BLaER1 (cell line): Measurements from ENCODE around the gene C1R.
A peak's percentile ranks its signal among the peaks of the same experiment; 100 is the strongest.

Experiments used
- H3K27ac ChIP-seq: shearing (Covaris generic); formaldehyde crosslinking; 2 replicates; pipeline ENCODE4 v1.8.1; 2022
- H3K27me3 ChIP-seq: shearing (Covaris generic); formaldehyde crosslinking; 2 replicates; pipeline ENCODE4 v1.8.1; 2022
- H3K36me3 ChIP-seq: shearing (Covaris generic); formaldehyde crosslinking; 2 replicates; pipeline ENCODE4 v1.8.1; 2022
- H3K4me1 ChIP-seq: shearing (Covaris generic); formaldehyde crosslinking; 2 replicates; pipeline ENCODE4 v1.8.1; 2022
- H3K4me2 ChIP-seq: shearing (Covaris generic); formaldehyde crosslinking; 2 replicates; pipeline ENCODE4 v1.8.1; 2022
- H3K4me3 ChIP-seq: shearing (Covaris generic); formaldehyde crosslinking; 2 replicates; pipeline ENCODE4 v1.8.1; 2022
- H3K9ac ChIP-seq: shearing (Covaris generic); formaldehyde crosslinking; 2 replicates; pipeline ENCODE4 v1.8.1; 2022
- H3K9me3 ChIP-seq: shearing (Covaris generic); formaldehyde crosslinking; 2 replicates; pipeline ENCODE4 v1.8.1; 2022
- H4K20me1 ChIP-seq: shearing (Covaris generic); formaldehyde crosslinking; 2 replicates; pipeline ENCODE4 v1.8.1; 2022
- Cebpa-rat ChIP-seq: shearing (Covaris generic); IDR thresholded peaks from 2 replicates; pipeline ENCODE4 v1.8.1; 2022

The C1R gene

DNA sequence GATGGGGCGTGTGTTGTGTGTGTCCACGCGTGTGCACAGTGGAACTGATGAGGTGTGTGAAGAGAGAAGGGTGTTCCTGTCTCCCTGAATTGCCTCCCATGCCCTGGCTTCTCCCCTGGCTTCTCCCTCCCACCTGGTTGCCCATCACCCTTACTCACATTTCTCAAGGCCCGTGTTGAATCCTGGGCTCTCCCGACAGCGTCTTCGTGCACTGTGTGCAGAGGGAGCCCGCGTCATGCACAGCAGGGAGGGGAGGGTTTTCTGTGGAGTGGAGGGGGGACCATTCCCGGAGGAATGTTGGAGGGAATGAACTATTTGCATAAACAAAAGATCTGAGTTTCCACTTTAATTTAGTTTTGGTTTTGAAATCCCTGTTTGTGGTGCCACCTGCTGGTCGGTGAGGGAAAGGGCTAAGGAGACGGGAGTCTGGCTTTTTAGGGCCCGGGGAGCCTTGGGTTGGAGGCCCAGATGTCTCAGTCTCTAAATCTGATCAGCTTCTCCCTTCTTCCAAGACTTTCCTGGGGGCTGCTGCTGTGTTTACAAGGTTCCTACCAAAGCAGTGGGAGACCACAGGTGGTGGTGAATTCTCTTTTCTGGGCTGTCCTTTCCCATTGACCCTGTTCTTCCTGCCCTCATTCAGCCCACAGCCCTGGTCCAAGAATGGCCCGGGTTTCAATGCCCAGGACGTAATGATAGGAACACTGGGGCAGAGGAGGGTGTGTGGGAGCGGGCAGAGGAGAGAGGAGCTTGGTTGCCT is at the start of gene C1R:
Gene C1R (minus strand): TSS at position 217 of the 757 bp plus-strand sequence. CDS start 57 bp downstream, at position 160.
- H3K27ac ChIP-seq, result peak within 1 kb of the TSS; percentile 30; the same call in 1 of the 2 replicates
- H3K27me3 ChIP-seq, result no peaks in the 10 kb centered on the region
- no peaks in the 10 kb centered on the region for H3K36me3 ChIP-seq
- H3K4me2 ChIP-seq, result peak within 1 kb of the TSS; percentile 75
- H4K20me1 ChIP-seq, result no peaks in the 10 kb centered on the region
- H3K4me1 ChIP-seq, result peaks cover 26% of the 10 kb centered on the region
- H3K9me3 ChIP-seq, result no peaks in the 10 kb centered on the region
- peak within 1 kb of the TSS; percentile 16; the same call in 1 of the 2 replicates for H3K9ac ChIP-seq
- no peak for TF ChIP-seq Cebpa-rat
- H3K4me3 ChIP-seq, result 0 out of 2 replicates have a peak within 1 kb of the TSS, but pooled peaks have one; percentile 25

DNA sequence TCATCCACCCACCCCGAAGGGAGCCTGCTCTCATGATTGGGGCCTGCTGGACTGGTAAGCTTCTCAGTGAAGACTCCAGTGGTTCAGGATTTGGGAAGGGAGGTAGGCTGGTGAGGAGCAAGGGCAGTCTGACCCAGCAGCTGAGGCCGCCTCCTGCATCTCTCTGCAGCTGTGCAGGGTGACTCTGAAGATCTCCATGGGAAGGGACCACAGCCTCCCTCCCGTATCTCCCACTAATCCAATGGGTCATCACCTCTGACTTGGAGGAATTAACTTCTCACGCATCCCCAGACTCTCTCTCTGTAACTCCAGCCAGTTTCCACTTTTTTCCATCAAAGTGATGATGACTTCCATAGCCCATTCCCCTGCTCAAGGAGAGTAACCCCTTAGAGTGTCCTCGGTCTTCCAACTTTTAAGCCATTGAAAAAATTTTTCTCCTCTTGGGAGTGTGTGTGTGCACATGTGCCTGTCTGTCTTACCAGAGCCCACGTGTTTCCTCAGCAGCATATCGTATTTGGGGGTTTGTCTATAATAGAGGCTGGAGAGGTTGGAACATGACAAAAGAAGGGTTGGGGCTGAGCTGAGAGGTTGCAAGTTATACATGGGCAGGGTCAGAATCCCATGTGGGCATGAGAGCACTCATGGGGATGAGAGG is 49.2 kb upstream of the C1R start:
- no peak for TF ChIP-seq Cebpa-rat
- H3K4me2 ChIP-seq, result no peak overlapping the region

DNA sequence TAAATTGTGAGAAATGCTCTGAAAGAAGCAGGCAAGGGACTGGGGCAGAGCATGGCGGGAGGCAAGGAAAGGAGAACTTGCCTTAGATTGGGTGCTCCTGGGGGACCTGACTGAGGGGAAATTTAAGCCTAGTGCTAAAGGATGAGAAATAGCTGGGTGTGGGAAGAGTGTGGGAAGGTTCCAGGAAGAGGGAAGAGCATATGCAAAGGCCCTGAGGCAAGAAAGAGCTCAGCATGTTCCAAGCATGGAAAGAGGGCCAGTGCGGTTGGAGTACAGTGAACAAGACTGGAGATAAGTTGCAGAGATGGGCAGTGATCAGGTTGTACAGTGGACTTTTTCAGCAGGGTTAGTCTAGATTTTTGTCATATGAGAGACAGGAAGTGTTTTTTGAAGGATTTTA is 47.0 kb upstream of the C1R start:
- no peaks in the 10 kb centered on the region for H3K4me1 ChIP-seq
- H4K20me1 ChIP-seq, result no peaks in the 10 kb centered on the region
- no peak overlapping the region for H3K4me3 ChIP-seq
- no peak overlapping the region for H3K9ac ChIP-seq
- H3K9me3 ChIP-seq, result no peaks in the 10 kb centered on the region
- H3K27ac ChIP-seq, result no peak overlapping the region
- TF ChIP-seq Cebpa-rat, result no peak
- no peaks in the 10 kb centered on the region for H3K27me3 ChIP-seq
- no peak overlapping the region for H3K4me2 ChIP-seq
- H3K36me3 ChIP-seq, result peaks cover 93% of the 10 kb centered on the region

More for the DNA sequence above, 49.2 kb upstream of the C1R start:
- Histone ChIP-seq H4K20me1 (no peaks in the 10 kb centered on the region), H3K4me3 (no peak overlapping the region), H3K9me3 (no peaks in the 10 kb centered on the region), H3K9ac (no peak overlapping the region), H3K27me3 (no peaks in the 10 kb centered on the region), H3K27ac (no peak overlapping the region), H3K4me1 (no peaks in the 10 kb centered on the region), H3K36me3 (peaks cover 89% of the 10 kb centered on the region)

DNA sequence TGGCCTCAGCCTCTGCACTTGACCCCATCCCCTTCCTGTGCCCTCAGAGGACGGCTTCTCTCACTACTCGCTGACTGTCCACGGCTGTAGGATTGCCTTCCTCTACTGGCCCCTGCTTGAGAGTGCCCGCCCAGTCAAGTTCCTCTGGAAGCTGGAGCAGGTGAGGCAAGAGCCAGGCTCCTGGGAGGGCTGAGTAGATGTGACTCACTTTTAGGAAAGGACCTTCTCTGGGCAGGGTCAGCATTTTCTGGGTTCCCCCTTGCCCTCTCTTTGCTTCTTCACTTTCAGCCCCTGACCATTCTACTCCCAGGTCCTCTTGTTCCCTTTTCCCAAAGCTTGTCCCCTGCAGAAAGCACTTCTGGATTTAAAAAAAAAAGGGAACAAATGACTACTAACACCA is 45.7 kb upstream of the C1R start:
- no peak for TF ChIP-seq Cebpa-rat
- Histone ChIP-seq H3K36me3 (peaks cover 95% of the 10 kb centered on the region), H3K4me1 (peaks cover 6% of the 10 kb centered on the region), H3K9me3 (no peaks in the 10 kb centered on the region), H3K4me2 (no peak overlapping the region), H3K27ac (no peak overlapping the region), H3K9ac (no peak overlapping the region), H3K27me3 (no peaks in the 10 kb centered on the region), H3K4me3 (no peak overlapping the region), H4K20me1 (0 out of 2 replicates have a peak, but pooled peaks cover 4% of the 10 kb centered on the region)

DNA sequence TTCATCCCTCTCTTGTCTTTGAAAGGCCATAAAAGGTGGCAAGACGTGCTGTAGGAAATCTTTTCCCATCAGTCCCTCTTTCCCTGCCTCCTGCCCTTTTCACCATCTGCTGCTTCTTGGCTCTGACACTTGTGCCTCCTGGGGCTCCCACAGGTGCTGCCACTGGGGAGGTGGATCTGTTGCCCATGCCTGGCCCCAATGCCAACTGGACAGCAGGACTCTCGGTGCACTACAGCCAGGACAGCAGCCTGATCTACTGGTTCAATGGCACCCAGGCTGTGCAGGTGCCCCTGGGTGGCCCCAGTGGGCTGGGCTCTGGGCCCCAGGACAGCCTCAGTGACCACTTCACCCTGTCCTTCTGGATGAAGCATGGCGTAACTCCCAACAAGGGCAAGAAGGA is 44.4 kb upstream of the C1R start:
- no peak overlapping the region for H3K27ac ChIP-seq
- no peak overlapping the region for H3K9ac ChIP-seq
- peaks cover 85% of the 10 kb centered on the region for H3K36me3 ChIP-seq
- peaks cover 19% of the 10 kb centered on the region for H3K4me1 ChIP-seq
- no peak overlapping the region for H3K4me2 ChIP-seq
- H3K27me3 ChIP-seq, result no peaks in the 10 kb centered on the region
- TF ChIP-seq Cebpa-rat, result no peak
- H3K4me3 ChIP-seq, result no peak overlapping the region
- no peaks in the 10 kb centered on the region for H3K9me3 ChIP-seq
- H4K20me1 ChIP-seq, result peaks cover 12% of the 10 kb centered on the region; the same call in 1 of the 2 replicates

DNA sequence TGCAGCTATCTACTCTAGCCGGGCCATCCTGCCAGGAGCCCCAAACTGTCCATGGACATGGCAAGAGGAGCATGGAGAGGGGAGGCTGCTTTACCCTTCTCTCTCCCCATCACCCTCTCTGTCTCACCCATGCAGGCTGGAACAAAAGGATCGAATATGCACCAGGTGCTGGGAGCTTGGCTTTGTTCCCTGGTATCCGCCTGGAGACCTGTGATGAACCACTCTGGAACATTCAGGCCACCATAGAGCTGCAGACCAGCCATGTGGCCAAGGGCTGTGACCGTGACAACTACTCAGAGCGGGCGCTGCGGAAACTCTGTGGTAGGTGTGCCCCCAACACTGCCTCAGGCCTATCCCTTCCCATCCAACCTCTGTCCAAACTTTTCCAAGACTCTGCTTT is 43.8 kb upstream of the C1R start:
- no peak for TF ChIP-seq Cebpa-rat
- Histone ChIP-seq H3K36me3 (peaks cover 79% of the 10 kb centered on the region), H3K4me2 (no peak overlapping the region), H3K4me3 (no peak overlapping the region), H3K4me1 (peaks cover 25% of the 10 kb centered on the region), H3K9ac (no peak overlapping the region), H3K27ac (no peak overlapping the region), H4K20me1 (peaks cover 12% of the 10 kb centered on the region; the same call in 1 of the 2 replicates), H3K9me3 (no peaks in the 10 kb centered on the region), H3K27me3 (no peaks in the 10 kb centered on the region)

DNA sequence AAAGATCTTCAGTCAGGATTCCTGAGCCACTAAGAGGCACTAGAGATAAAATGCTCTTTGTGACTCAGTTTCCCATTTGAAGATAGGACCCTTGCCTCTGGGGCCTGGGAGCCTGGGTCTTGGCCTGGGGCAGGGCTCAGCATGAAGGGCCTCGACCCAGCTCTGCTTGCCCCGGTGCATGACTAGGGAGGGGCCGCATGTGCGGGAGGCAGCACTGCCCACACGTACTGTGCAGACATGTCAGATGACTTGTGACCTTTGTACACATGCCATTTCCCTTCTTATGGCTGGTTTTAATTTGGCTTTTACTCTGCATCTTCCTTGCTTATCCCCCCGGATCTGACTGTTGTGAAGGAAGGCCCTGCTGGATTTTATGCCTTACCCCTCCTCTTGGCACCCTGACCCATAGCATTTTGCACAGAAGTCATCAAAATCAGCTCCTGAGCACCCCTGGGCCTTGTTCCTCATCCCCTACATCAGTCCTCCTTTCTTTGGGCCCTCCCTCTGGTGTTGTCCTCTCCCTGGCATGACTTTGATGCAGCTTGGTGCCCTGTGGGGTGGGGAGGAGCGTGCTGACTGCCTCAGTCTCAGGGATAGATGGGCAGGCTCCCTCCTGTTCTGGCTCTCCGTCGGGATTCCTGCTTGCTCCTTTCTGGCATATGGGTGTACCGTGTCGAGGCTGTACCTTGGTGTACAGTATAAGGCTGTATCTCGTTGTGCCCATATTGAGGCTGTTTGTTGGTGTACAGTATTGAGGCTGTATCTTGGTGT is 42.3 kb upstream of the C1R start:
- Histone ChIP-seq H3K36me3 (peaks cover 65% of the 10 kb centered on the region), H3K4me2 (no peak overlapping the region), H3K9ac (no peak overlapping the region), H3K27me3 (no peaks in the 10 kb centered on the region), H3K4me1 (peaks cover 31% of the 10 kb centered on the region), H3K4me3 (no peak overlapping the region), H3K9me3 (no peaks in the 10 kb centered on the region), H4K20me1 (peaks cover 12% of the 10 kb centered on the region; the same call in 1 of the 2 replicates), H3K27ac (no peak overlapping the region)
- no peak for TF ChIP-seq Cebpa-rat

DNA sequence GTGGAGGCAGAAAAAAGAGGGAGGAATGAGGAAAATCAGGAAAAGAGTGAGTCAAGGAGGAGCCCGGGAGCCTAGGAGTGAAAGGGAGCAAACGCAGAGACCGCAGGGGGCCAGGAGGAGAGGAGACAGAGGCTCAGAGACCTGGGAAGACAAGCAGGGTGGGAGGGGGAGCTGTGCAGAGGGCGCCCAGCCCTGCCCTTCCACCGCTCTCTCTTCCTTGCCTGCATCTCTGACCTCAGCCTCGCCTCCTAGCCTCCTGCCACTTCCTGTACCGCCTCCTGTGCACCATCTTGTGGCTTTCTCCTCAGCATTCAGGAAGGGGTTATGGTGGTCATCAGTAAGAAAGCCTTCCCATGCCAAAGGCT is 39.2 kb upstream of the C1R start:
- TF ChIP-seq Cebpa-rat, result no peak
- peaks cover 40% of the 10 kb centered on the region for H3K4me1 ChIP-seq

DNA sequence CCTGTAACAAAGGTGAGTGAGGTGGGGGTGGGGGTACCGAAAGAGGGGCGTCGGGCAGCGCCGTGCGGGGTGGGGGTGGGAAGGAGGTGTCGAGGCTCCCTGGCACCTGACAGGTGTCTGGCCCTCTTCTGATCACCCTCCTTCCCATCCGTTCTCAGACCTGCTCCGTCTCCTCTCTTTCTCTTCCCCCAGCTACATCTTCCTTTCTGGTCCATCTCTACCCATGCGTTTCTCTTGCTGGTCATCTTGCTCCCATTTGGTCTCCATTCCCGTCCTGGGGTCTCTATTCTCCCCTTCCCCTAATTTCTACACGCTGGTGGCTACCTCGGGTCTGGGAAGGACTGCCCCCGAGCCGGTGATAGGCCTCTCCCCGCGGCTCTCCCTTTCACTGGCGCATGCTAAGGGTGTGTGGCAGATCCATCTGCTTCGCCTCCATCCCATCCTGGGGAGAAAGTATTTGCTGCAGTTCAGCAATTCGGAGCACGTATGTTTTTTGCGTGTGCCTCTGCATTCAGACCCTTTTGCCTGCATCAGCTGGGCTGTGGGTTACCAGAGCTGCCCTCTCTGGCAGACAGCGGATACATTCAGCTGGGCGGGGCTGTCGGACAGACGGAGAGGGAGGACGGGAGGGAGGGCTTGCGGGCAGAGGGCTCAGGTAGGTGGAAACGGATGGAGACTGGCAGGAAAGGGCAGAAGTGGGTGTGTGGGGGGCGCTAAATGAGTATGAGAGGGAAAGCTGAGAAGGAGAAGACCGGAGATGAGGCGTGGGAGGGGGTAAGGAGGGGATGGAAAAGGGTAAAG is 38.7 kb upstream of the C1R start:
- Histone ChIP-seq H3K9ac (peak overlapping the region; percentile 84), H3K9me3 (no peaks in the 10 kb centered on the region), H3K4me2 (peak overlapping the region; percentile 97)

More for the DNA sequence above, 39.2 kb upstream of the C1R start:
- Histone ChIP-seq H3K27me3 (no peaks in the 10 kb centered on the region), H4K20me1 (peaks cover 12% of the 10 kb centered on the region; the same call in 1 of the 2 replicates), H3K9me3 (no peaks in the 10 kb centered on the region), H3K36me3 (peaks cover 34% of the 10 kb centered on the region), H3K9ac (peak overlapping the region; percentile 84), H3K4me3 (peak overlapping the region; percentile 88), H3K4me2 (peak overlapping the region; percentile 97), H3K27ac (peak overlapping the region; percentile 74; the same call in 1 of the 2 replicates)

More for the DNA sequence above, 38.7 kb upstream of the C1R start:
- Histone ChIP-seq H3K4me3 (peak overlapping the region; percentile 88), H3K36me3 (peaks cover 29% of the 10 kb centered on the region), H3K27ac (peak overlapping the region; percentile 74), H3K4me1 (peaks cover 40% of the 10 kb centered on the region), H4K20me1 (peaks cover 12% of the 10 kb centered on the region; the same call in 1 of the 2 replicates), H3K27me3 (no peaks in the 10 kb centered on the region)
- no peak for TF ChIP-seq Cebpa-rat
